IPS-18c (cell line): ENCODE data around the gene PRCP.
"Not testable (repeated sequence)": the region's sequence is repeated elsewhere in the genome, so short reads cannot be mapped to it uniquely, and the experiment has no call there.

ENCODE experiments used
- H3K4me3 ChIP-seq: 2 replicates; pipeline ENCODE4 v1.7.0; 2013; ENCODE audit warnings: low read depth, mild to moderate bottlenecking, low read length, moderate library complexity; ENCODE audit not compliant: insufficient read depth
- H3K9me3 ChIP-seq: one replicate; pipeline ENCODE4 v1.6.1; 2013; ENCODE audit warnings: mild to moderate bottlenecking, low read length, moderate library complexity; ENCODE audit not compliant: control insufficient read depth, insufficient read depth

Gene PRCP

GRCh38 chr11:82900277-82901164 lies at the start of gene PRCP:
Gene PRCP, minus strand, starts transcription at chr11:82900430. Its CDS starts 28 bp downstream, at chr11:82900402.
- Histone ChIP-seq H3K9me3 (no peaks in the 10 kb centered on the region), H3K4me3 (peak within 1 kb of the TSS; percentile 76)

- Histone ChIP-seq H3K9me3 (no peaks in the 10 kb centered on the region), H3K4me3 (no peak overlapping the region)
Measured at GRCh38 chr11:82949352-82949751, 49.1 kb upstream of the PRCP start.

DNA sequence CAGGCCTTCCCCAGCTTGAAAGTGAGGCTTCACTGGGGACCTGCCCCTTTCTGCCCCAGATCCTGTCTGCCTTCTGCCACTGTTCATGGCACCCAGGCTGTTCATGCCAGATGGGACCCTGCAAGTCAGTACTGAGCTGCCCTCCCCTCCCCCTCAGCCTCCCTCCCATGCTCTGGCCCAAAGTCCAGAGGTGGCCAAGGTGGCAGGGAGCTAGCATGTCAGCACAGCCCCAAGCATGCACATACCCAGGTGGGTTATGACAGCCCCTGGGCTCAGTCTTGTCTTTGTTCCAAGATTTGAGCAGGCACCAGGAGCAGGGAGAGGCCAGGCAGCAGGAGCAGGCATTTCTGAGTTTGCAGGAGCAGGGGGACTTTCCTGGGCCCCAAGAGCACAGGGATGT lies 45.5 kb upstream of the PRCP start:
- Histone ChIP-seq H3K9me3 (no peaks in the 10 kb centered on the region), H3K4me3 (no peak overlapping the region)

GRCh38 chr11:82945041-82945440 lies 44.8 kb upstream of the PRCP start:
- H3K4me3 ChIP-seq, H3K9me3 ChIP-seq: not testable (repeated sequence)

DNA sequence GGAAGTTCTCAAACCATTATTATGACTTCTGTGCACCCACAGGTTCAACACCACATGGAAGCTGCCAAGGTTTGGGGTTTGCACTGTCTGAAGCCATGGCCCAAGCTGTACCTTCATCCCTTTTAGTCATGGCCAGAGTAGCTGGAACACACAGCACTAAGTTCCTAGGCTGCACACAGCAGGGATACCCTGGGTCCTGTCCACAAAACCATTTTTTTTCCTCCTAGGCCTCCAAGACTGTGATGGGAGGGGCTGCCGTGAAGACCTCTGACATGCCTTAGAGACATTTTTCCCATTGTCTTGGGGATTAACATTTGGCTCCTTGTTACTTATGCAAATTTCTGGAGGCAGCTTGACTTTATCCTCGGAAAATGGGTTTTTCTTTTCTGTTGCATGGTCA lies 44.0 kb upstream of the PRCP start:
- Histone ChIP-seq H3K4me3 (no peak overlapping the region), H3K9me3 (no peaks in the 10 kb centered on the region)

GRCh38 chr11:82943430-82943829 lies 43.2 kb upstream of the PRCP start:
- not testable (repeated sequence) for H3K4me3 ChIP-seq, H3K9me3 ChIP-seq

DNA sequence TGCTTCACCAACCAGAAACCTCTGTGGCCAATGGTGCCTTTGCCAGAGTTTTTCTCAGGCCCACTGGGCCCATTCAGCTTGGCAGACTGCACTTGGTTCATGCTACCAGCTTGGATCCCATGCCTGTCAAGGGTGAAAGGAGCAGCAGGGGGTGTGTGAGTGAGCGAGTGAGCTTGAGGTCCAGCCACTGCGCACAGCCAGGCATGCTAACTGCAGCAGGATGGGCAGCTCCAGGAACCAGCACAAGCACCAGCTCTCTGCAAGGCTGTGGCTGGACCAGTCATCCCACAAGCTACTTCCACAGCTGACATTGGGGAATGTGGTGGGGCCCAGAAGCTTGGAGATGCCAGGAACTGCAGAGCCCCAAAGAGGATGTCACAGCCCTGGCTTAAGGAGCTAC lies 42.1 kb upstream of the PRCP start:
- H3K9me3 ChIP-seq, result no peaks in the 10 kb centered on the region
- H3K4me3 ChIP-seq, result no peak overlapping the region

- Histone ChIP-seq H3K9me3 (no peaks in the 10 kb centered on the region), H3K4me3 (no peak overlapping the region)
Measured at GRCh38 chr11:82939456-82939855, 39.2 kb upstream of the PRCP start.

- Histone ChIP-seq H3K4me3 (no peak overlapping the region), H3K9me3 (no peaks in the 10 kb centered on the region)
Measured at GRCh38 chr11:82937554-82937953, 37.3 kb upstream of the PRCP start.

- H3K4me3 ChIP-seq, result no peak overlapping the region
- no peaks in the 10 kb centered on the region for H3K9me3 ChIP-seq
Measured at GRCh38 chr11:82936261-82936660, 36.0 kb upstream of the PRCP start.

DNA sequence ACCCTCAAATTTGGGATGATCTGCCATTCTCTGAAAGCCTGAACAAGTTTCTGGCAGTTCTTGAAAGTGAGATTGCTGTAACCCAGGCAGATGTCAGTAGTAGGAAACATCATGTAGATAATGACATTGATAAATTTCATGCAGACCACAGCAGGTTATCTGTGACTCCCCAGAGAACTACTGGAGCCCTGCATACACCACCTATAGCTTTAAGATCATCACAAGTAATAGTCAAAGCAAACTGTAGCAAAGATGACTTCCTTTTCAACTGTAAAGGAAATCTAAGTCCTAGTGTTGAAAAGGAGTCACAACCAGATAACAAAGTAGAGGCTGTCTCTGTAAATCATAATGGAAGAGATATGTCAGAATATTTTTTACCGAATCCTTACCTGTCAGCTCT lies 32.3 kb upstream of the PRCP start:
- no peaks in the 10 kb centered on the region for H3K9me3 ChIP-seq
- H3K4me3 ChIP-seq, result no peak overlapping the region

DNA sequence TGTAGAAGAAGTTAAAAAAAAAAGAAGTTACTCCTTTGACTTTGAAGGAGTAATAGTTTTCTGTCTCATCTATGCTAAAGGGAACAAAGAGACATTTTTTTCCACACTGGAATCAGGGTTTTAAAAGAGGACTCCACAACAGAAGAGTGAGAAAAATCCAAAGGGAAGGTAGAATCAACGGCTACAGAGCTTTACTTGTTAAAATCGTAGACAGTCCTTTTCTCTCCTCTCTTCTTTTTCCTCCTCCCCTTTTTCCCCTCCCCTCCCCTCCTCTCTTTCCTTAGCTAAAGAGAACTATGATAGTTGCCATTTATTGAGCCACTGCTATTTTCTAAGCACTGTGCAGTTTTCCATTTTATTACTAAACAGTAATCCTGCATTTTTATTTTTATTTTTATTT lies 30.5 kb upstream of the PRCP start:
- Histone ChIP-seq H3K4me3 (no peak overlapping the region), H3K9me3 (no peaks in the 10 kb centered on the region)

DNA sequence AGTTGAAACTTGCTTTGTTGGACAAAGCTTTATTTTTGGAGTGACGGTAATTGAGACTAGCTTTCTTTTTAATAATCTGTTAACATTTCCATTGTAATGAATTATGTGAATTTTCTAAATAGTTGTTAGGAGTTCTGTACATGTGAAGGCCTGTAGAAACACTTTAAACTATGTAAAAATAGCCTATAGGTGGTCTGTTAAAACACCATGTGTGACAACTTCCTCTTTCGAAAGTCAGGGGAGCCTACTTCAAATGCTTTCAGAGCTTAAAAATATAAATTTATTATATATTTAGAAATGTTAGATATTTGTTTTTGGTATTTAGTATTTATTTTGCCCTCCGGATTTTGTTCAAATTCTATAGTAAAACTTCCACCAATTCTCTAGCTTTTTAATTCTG lies 30.0 kb upstream of the PRCP start:
- H3K4me3 ChIP-seq, result no peak overlapping the region
- no peaks in the 10 kb centered on the region for H3K9me3 ChIP-seq

GRCh38 chr11:82929121-82929520 lies 28.9 kb upstream of the PRCP start:
- no peak overlapping the region for H3K4me3 ChIP-seq
- no peaks in the 10 kb centered on the region for H3K9me3 ChIP-seq

DNA sequence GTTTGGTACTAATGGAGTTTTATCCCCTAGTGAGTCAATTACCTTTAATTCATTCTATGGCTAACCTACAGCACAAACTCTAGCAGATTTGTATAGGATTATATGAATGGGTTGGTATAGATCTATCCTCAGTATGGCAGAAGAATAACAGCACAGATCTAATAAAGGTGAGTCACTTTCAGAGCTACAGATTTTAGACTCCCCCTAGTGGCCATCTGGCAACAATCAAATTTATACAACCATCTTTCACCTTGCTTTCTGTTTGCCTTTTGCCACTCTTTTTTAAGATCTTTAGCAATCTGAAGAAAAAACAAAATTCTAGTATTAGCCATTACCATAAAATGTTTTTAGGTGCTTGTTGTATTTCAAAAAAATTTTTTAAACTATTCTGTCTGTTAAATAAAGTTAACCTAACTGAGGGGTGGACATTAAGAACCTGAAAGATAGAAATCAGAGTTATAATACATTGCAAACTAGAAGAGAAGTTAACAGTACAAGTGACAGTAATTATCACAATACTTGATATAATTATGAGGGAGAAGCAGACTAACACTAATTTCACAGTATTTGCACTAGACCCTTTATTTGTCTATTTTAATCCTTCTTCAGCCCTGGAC lies 27.1 kb upstream of the PRCP start:
- H3K9me3 ChIP-seq, result no peaks in the 10 kb centered on the region
- H3K4me3 ChIP-seq, result no peak overlapping the region

GRCh38 chr11:82924522-82925224 lies 24.4 kb upstream of the PRCP start:
- Histone ChIP-seq H3K4me3 (no peak overlapping the region), H3K9me3 (no peaks in the 10 kb centered on the region)

GRCh38 chr11:82922396-82923173 lies 22.4 kb upstream of the PRCP start:
- not testable (repeated sequence) for H3K4me3 ChIP-seq

More at GRCh38 chr11:82922396-82923173, 22.4 kb upstream of the PRCP start:
- H3K9me3 ChIP-seq, result not testable (repeated sequence)
